Kidney (tissue), 14 donors: Measurements from ENCODE around the gene MACROD1. TPM values are rescaled to one million over a fixed set of nuclear protein-coding genes. Genes with fewer than 3 reads are reported as not detected.
A peak's percentile ranks its signal among the peaks of the same experiment; 100 is the strongest.
"Not testable (repeated sequence)": the region's sequence is repeated elsewhere in the genome, so short reads cannot be mapped to it uniquely, and the experiment has no call there.

Experiments
- DNase-seq, 5 donors: peaks; one replicate each; pipeline ENCODE4 v3.0.0-alpha.2; 2013 to 2020
- FAIRE-seq: peaks from 2 replicates; lab custom pipeline; 2012; peaks lifted over from hg19 to GRCh38; lab: Jason Lieb, UNC
- H3K27ac ChIP-seq, 2 donors: one replicate each; pipeline ENCODE4 v1.7.0; 2013; ENCODE audit warnings: low read depth in 2 of 2, low read length in 2 of 2, inconsistent platforms in 1 of 2
- H3K27me3 ChIP-seq: one replicate; pipeline ENCODE4 v1.7.1; 2013; ENCODE audit warnings: low read length, inconsistent platforms; ENCODE audit not compliant: control insufficient read depth, insufficient read depth
- H3K36me3 ChIP-seq, 3 donors: one replicate each; pipeline versions ENCODE4 v1.7.0 to v1.7.1; 2013; ENCODE audit warnings: low read length in 3 of 3, control low read depth in 1 of 3, inconsistent platforms in 1 of 3; ENCODE audit not compliant: insufficient read depth in 3 of 3, control insufficient read depth in 2 of 3
- H3K4me1 ChIP-seq, 3 donors: one replicate each; pipeline versions ENCODE4 v1.7.0 to v1.7.1; 2013; ENCODE audit warnings: low read length in 3 of 3, inconsistent platforms in 1 of 3, low read depth in 1 of 3; ENCODE audit not compliant: control insufficient read depth in 2 of 3, insufficient read depth in 2 of 3
- H3K4me3 ChIP-seq, 3 donors: one replicate each; pipeline versions ENCODE4 v1.7.0 to v1.8.1; 2013; ENCODE audit warnings: low read length in 3 of 3, control low read depth in 1 of 3, inconsistent platforms in 1 of 3
- H3K9ac ChIP-seq, 3 donors: one replicate each; pipeline versions ENCODE4 v1.7.0 to v1.7.1; 2013; ENCODE audit warnings: low read length in 3 of 3, control low read depth in 1 of 3, inconsistent platforms in 1 of 3
- H3K9me3 ChIP-seq, 3 donors: one replicate each; pipeline versions ENCODE4 v1.7.0 to v1.7.1; 2013; ENCODE audit warnings: low read length in 3 of 3, control low read depth in 1 of 3, inconsistent platforms in 1 of 3; ENCODE audit not compliant: control insufficient read depth in 2 of 3, insufficient read depth in 1 of 3
- intact Hi-C: fragments of 100-400 bp; cut with DNase I; formaldehyde crosslinking; loops from one replicate; pipeline ENCODE4 v1.11.1; 2022
- polyA plus RNA-seq: library from polyadenylated mRNA; stranded (reverse); fragments of 350-450 nt; fragmentation: Illumina TruSeq; extraction: RNeasy Lipid Tissue Mini Kit (QIAGEN cat#74804); gene quantifications from one replicate; pipeline ENCODE4 v1.2.3, GENCODE V29; 2014; ENCODE audit warnings: low read depth, low replicate concordance; ENCODE audit not compliant: insufficient read depth
- total RNA-seq: library from RNA; stranded (reverse); fragmentation: NEBNext Ultra II Directional; extraction: Animal tissue kit (Norgen Biotek cat#: 25700); gene quantifications from one replicate; pipeline ENCODE4 v1.2.1, GENCODE V29; 2021
- TF ChIP-seq, protein P1 (sequence below): IDR thresholded peaks from 3 replicates; pipeline ENCODE4 v1.5.1; 2012; ENCODE audit warnings: mild to moderate bottlenecking, moderate library complexity, borderline replicate concordance; ENCODE audit not compliant: insufficient read depth; ENCODE audit errors: extremely low read depth
- donor health status: control.
- donor health status: control.
- donor health status: control.
- donor health status: control.
- donor health status: control.
- donor health status: DM: yes; HTN: yes; CAD: no.
- donor health status: Normal renal cell carcinoma (clear cell type).

MACROD1 gene
- total and polyA plus RNA-seq, 2 donors from 2014 or later, result 27.8 to 176 TPM

DNA sequence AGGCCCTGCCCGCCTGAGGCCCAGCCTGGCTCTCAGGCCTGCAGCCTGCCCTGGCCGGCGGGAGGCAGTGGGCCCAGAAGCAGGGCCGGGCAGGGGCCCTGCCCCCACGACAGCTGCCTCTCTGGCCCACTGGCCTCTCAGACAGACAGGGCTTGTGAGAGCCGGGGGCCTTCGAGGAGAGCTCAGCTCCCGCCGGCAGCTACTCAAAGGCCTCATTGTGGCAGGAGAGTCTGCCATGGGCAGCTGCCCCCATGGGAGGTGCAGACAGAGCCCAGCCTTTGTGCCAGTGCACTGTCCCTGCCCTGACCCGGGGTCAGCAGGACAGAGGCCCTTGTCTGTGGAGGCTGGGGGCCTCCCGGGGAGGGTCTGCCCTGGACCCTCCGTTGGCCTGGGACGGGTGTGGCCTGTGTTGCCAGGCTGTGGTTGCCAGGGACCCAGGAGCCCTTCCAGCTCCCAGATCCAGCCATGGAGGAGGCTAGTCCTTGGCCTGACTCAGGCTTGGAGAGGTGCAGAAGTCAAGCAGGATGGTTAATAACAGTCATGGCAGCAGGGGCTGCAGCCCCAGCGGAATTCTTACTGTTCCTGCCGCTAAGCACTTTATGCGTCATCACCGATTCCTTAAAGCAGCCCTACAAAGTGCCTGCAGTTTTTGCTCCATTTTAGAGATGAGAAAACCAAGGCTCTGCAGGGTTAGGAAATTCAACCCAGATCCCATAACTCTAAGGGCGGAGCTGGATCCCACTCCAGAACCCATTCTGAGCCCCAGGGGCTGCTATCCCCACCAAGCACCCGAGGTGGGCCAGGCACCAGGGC lies 117.7 kb downstream of the MACROD1 start:
- Histone ChIP-seq H3K27me3 (no peaks in the 10 kb centered on the region), H3K27ac (no peak overlapping the region), H3K9ac (no peak overlapping the region), H3K4me3 (no peak overlapping the region), H3K4me1 (peaks cover 2 to 6% (median 4%) of the 10 kb centered on the region in 3 donors), H3K9me3 (no peaks in the 10 kb centered on the region), H3K36me3 (no peaks in the 10 kb centered on the region)
- no peak for FAIRE-seq
- TF ChIP-seq, protein P1, sequence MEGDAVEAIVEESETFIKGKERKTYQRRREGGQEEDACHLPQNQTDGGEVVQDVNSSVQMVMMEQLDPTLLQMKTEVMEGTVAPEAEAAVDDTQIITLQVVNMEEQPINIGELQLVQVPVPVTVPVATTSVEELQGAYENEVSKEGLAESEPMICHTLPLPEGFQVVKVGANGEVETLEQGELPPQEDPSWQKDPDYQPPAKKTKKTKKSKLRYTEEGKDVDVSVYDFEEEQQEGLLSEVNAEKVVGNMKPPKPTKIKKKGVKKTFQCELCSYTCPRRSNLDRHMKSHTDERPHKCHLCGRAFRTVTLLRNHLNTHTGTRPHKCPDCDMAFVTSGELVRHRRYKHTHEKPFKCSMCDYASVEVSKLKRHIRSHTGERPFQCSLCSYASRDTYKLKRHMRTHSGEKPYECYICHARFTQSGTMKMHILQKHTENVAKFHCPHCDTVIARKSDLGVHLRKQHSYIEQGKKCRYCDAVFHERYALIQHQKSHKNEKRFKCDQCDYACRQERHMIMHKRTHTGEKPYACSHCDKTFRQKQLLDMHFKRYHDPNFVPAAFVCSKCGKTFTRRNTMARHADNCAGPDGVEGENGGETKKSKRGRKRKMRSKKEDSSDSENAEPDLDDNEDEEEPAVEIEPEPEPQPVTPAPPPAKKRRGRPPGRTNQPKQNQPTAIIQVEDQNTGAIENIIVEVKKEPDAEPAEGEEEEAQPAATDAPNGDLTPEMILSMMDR, result no peak
- no peak for DNase-seq
- intact Hi-C loops, result no loop called here

DNA sequence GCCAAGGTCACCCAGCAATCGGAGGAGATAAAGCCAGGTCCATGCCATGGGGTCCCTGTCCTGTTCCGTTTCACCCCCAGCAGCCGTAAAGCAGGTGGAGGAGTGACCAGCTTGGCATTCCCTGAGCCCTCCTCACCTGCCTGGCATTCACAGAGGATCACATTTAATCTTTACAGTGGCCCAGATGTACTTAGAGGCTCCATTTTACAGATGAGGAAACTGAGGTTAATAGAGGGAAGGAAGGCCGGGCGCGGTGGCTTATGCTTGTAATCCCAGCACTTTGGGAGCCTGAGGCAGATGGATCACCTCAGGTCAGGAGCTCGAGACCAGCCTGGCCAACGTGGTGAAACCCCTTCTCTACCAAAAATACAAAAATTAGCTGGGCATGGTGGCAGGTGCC lies 118.5 kb downstream of the MACROD1 start:
- intact Hi-C loops, FAIRE-seq, H3K36me3 ChIP-seq, H3K9me3 ChIP-seq, DNase-seq, H3K4me3 ChIP-seq, H3K27ac ChIP-seq, H3K27me3 ChIP-seq, H3K9ac ChIP-seq, H3K4me1 ChIP-seq: not testable (repeated sequence)

GRCh38 chr11:64045700-64046099 lies 120.2 kb downstream of the MACROD1 start:
- Histone ChIP-seq H3K27me3 (no peaks in the 10 kb centered on the region), H3K9me3 (no peaks in the 10 kb centered on the region), H3K4me3 (no peak overlapping the region), H3K4me1 (peaks cover 2 to 6% (median 4%) of the 10 kb centered on the region in 3 donors), H3K9ac (no peak overlapping the region), H3K36me3 (no peaks in the 10 kb centered on the region), H3K27ac (peak overlapping the region in 1 of 2 donors; percentile 26)
- no peak for FAIRE-seq
- intact Hi-C loops, result no loop called here
- DNase-seq, result no peak
- TF ChIP-seq, protein P1, result no peak

DNA sequence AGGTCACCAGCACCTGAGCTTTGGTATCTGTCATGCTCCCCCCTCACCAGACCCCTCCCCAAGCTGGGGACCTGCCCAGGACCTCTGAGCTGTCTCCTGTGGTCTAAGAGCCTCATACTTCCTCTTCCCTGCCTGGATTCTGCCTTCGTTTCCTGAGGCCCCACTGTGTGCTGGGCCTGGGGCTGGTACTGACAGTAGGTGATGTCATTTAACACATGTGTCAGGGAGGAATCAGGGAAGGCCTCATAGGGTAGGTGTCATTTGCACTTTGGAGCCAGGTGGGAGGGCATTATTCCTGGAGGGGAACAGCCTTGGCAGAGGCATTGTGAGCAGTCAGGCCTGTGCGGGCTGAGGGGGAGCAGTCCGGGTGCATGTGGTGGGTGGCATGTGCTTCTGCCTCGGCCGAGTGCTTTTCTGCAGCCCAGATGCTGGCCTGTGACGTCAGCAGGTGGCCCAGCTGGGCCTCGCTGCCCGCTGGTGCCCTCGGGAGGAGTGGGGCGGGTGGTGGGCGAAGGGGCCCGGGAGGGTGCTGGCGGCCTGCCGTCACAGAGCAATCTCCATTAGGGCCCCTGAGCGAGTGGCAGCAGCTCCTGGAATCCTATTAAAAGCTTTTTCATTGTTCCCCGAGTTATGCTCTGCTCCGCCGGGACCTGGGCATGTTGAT lies 121.1 kb downstream of the MACROD1 start:
- no peaks in the 10 kb centered on the region for H3K36me3 ChIP-seq
- DNase-seq (peak in 4 of 5 donors; percentile 86 to 91 (median 88)), FAIRE-seq (no peak)
- no peak overlapping the region for H3K4me3 ChIP-seq
- H3K9ac ChIP-seq, result peak overlapping the region in 1 of 3 donors; percentile 16
- peaks cover 2 to 6% (median 4%) of the 10 kb centered on the region in 3 donors for H3K4me1 ChIP-seq
- TF ChIP-seq, protein P1, result no peak
- no peaks in the 10 kb centered on the region for H3K9me3 ChIP-seq
- peak overlapping the region; percentile 26 to 29 for H3K27ac ChIP-seq
- intact Hi-C loops, result no loop called here
- H3K27me3 ChIP-seq, result no peaks in the 10 kb centered on the region
